Measurements from ENCODE around the gene CUBN. TPM values are rescaled to one million over a fixed set of nuclear protein-coding genes. Genes with fewer than 3 reads are reported as not detected.

CUBN gene
- total and polyA plus RNA-seq, 9 of the 15 experiments (the other 6 are each of a cell fraction or from before 2014, with no cell fraction given) = 0.04 to 0.33 (median 0.09) TPM

GRCh38 chr10:17049195-17049594, 80.4 kb downstream of the CUBN start (continued):
- TF ChIP-seq NR0B1 (IDR thresholded peaks at IDR 0.05; ENCODE audit: partially characterized antibody) (no peak), COPS2 (conservative IDR thresholded peaks at IDR 0.05) (no peak), NR2C2 (CRISPR knock-in tag; IDR thresholded peaks at IDR 0.05) (no peak), NR2C2 (tag; IDR thresholded peaks at IDR 0.05) (peak; percentile 29; the same call in 1 of the 2 replicates), ATF1 (CRISPR knock-in tag; IDR thresholded peaks at IDR 0.05) (no peak), ATF1 (tag; IDR thresholded peaks at IDR 0.05) (no peak), HCFC1 (IDR thresholded peaks at IDR 0.05; ENCODE audit: low read depth, low read length) (no peak), ZC3H11A (IDR thresholded peaks at IDR 0.05; ENCODE audit: low read depth, low read length) (no peak), NFE2 (IDR thresholded peaks at IDR 0.05; ENCODE audit: low read depth) (peak; percentile 88), SMAD1 (IDR thresholded peaks at IDR 0.05; ENCODE audit: low read depth, low read length, partially characterized antibody) (no peak), SMC3 (conservative IDR thresholded peaks at IDR 0.05; ENCODE audit: insufficient read depth, low read depth, low read length) (no peak), PHTF2 (CRISPR knock-in tag; IDR thresholded peaks at IDR 0.05) (no peak), ZHX1 (conservative IDR thresholded peaks at IDR 0.05; ENCODE audit: low read length) (no peak), BCL6 (CRISPR knock-in tag; IDR thresholded peaks at IDR 0.05) (no peak), PKNOX1 (IDR thresholded peaks at IDR 0.05) (peak; percentile 69), MIER1 (IDR thresholded peaks at IDR 0.05; ENCODE audit: low read depth) (no peak), ZNF384 (IDR thresholded peaks at IDR 0.05; ENCODE audit: low read depth, low read length) (no peak), ZNF232 (CRISPR knock-in tag; IDR thresholded peaks at IDR 0.05) (no peak), ZNF695 (CRISPR knock-in tag; IDR thresholded peaks at IDR 0.05) (no peak), MYBL2 (IDR thresholded peaks at IDR 0.05; ENCODE audit: low read depth) (no peak), MYBL2 (CRISPR knock-in tag; IDR thresholded peaks at IDR 0.05; ENCODE audit: borderline replicate concordance) (no peak), ZNF586 (CRISPR knock-in tag; conservative IDR thresholded peaks at IDR 0.05) (no peak), KAT8 (IDR thresholded peaks at IDR 0.05; ENCODE audit: low read depth) (no peak)
- TF ChIP-seq, protein P1, sequence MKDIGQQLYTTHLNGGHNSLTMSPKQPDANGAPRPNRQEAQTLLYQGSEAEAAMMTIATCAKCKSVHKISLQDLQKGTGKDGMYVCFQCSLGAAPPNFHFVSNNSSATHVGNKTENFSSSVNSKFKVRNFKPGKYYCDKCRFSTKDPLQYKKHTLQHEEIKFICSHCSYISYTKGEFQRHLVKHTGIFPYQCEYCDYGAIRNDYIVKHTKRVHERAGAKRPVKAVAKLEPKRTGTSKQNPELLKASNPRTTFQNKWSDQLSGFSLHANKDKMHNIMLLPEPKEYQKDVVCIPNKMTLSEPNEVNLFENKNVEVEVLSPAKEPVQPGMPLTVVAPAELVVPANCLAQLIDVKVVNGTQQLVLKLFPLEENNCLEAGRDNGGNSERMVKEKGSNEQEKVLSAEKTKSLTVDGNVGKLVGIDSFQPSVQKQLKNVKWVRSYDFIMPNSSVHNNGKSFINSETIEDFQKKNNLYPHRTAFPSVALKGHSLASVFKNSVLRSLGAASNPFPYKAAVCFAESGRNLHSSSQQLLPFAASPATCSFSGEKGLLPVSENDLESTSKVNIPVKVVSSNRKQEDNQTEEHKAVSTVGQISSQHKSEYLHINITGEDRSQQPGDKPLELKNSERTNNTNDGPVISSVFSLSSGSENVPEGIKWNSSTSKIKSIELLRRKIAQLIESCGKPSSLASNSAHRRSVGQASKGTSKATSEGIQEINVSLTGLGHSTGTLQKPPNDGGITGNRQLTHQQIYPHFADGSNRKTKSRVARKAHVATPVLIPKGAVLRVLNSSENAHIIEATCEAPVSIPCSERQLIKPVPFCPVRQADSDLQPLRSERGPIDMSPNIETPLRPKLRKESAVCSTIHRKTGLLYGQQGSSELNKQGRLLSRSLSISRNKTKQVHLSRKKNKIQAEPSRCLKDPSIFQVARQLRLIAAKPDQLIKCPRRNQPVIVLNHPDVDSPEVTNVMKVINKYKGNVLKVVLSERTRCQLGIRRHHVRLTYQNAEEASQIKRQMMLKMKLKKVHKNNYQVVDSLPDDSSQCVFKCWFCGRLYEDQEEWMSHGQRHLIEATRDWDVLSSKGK (CRISPR knock-in tag; IDR thresholded peaks at IDR 0.05) = no peak

All from K562 (cell line).